Kidney (tissue), 14 donors: Measurements from ENCODE around the gene MN1. TPM values are rescaled to one million over a fixed set of nuclear protein-coding genes. Genes with fewer than 3 reads are reported as not detected.

Experiments used
- DNase-seq, 5 donors: peaks; one replicate each; pipeline ENCODE4 v3.0.0-alpha.2; 2013 to 2020
- FAIRE-seq: peaks from 2 replicates; lab custom pipeline; 2012; peaks lifted over from hg19 to GRCh38; lab: Jason Lieb, UNC
- H3K27ac ChIP-seq, 2 donors: one replicate each; pipeline ENCODE4 v1.7.0; 2013; ENCODE audit warnings: low read depth in 2 of 2, low read length in 2 of 2, inconsistent platforms in 1 of 2
- H3K27me3 ChIP-seq: one replicate; pipeline ENCODE4 v1.7.1; 2013; ENCODE audit warnings: low read length, inconsistent platforms; ENCODE audit not compliant: control insufficient read depth, insufficient read depth
- H3K36me3 ChIP-seq, 3 donors: one replicate each; pipeline versions ENCODE4 v1.7.0 to v1.7.1; 2013; ENCODE audit warnings: low read length in 3 of 3, control low read depth in 1 of 3, inconsistent platforms in 1 of 3; ENCODE audit not compliant: insufficient read depth in 3 of 3, control insufficient read depth in 2 of 3
- H3K4me1 ChIP-seq, 3 donors: one replicate each; pipeline versions ENCODE4 v1.7.0 to v1.7.1; 2013; ENCODE audit warnings: low read length in 3 of 3, inconsistent platforms in 1 of 3, low read depth in 1 of 3; ENCODE audit not compliant: control insufficient read depth in 2 of 3, insufficient read depth in 2 of 3
- H3K4me3 ChIP-seq, 3 donors: one replicate each; pipeline versions ENCODE4 v1.7.0 to v1.8.1; 2013; ENCODE audit warnings: low read length in 3 of 3, control low read depth in 1 of 3, inconsistent platforms in 1 of 3
- H3K9ac ChIP-seq, 3 donors: one replicate each; pipeline versions ENCODE4 v1.7.0 to v1.7.1; 2013; ENCODE audit warnings: low read length in 3 of 3, control low read depth in 1 of 3, inconsistent platforms in 1 of 3
- H3K9me3 ChIP-seq, 3 donors: one replicate each; pipeline versions ENCODE4 v1.7.0 to v1.7.1; 2013; ENCODE audit warnings: low read length in 3 of 3, control low read depth in 1 of 3, inconsistent platforms in 1 of 3; ENCODE audit not compliant: control insufficient read depth in 2 of 3, insufficient read depth in 1 of 3
- CTCF ChIP-seq: IDR thresholded peaks from 3 replicates; pipeline ENCODE4 v1.5.1; 2012; ENCODE audit warnings: mild to moderate bottlenecking, moderate library complexity, borderline replicate concordance; ENCODE audit not compliant: insufficient read depth; ENCODE audit errors: extremely low read depth
- intact Hi-C: fragments of 100-400 bp; cut with DNase I; formaldehyde crosslinking; loops from one replicate; pipeline ENCODE4 v1.11.1; 2022
- polyA plus RNA-seq: library from polyadenylated mRNA; stranded (reverse); fragments of 350-450 nt; fragmentation: Illumina TruSeq; extraction: RNeasy Lipid Tissue Mini Kit (QIAGEN cat#74804); gene quantifications from one replicate; pipeline ENCODE4 v1.2.3, GENCODE V29; 2014; ENCODE audit warnings: low read depth, low replicate concordance; ENCODE audit not compliant: insufficient read depth
- total RNA-seq: library from RNA; stranded (reverse); fragmentation: NEBNext Ultra II Directional; extraction: Animal tissue kit (Norgen Biotek cat#: 25700); gene quantifications from one replicate; pipeline ENCODE4 v1.2.1, GENCODE V29; 2021
- donor health status: control.
- donor health status: control.
- donor health status: control.
- donor health status: control.
- donor health status: control.
- donor health status: DM: yes; HTN: yes; CAD: no.
- donor health status: Normal renal cell carcinoma (clear cell type).

The MN1 gene
- total and polyA plus RNA-seq, 2 donors from 2014 or later, result 0.92 to 3.2 TPM

DNA sequence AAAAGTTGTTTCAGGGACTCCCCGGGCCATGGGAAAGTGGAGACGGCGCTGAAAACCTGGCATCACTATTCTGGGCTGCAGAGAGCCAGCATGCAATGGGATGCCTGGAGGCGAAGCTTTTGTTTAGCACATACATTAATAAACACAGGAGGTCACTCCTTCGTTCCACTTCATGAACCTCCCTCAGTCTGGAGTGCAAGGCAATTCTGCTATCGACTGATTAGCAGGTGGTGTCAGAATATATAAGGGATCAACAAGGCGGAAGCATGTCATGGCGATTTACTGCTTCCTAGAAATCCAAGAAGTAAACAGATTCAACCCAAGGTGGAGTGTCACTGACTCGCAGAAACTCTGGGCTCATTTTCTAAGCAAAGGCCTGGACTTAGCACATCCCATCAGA lies 45.4 kb upstream of the MN1 start:
- intact Hi-C loops, result no loop called here
- DNase-seq, result peak in 4 of 5 donors; percentile 59 to 85 (median 68)
- Histone ChIP-seq H3K9ac (no peak overlapping the region), H3K4me3 (no peak overlapping the region), H3K36me3 (peaks cover 0 to 5% (median 2%) of the 10 kb centered on the region in 3 donors), H3K27me3 (no peaks in the 10 kb centered on the region), H3K9me3 (no peaks in the 10 kb centered on the region), H3K4me1 (no peaks in the 10 kb centered on the region), H3K27ac (no peak overlapping the region)
- no peak for TF ChIP-seq CTCF
- FAIRE-seq, result no peak

DNA sequence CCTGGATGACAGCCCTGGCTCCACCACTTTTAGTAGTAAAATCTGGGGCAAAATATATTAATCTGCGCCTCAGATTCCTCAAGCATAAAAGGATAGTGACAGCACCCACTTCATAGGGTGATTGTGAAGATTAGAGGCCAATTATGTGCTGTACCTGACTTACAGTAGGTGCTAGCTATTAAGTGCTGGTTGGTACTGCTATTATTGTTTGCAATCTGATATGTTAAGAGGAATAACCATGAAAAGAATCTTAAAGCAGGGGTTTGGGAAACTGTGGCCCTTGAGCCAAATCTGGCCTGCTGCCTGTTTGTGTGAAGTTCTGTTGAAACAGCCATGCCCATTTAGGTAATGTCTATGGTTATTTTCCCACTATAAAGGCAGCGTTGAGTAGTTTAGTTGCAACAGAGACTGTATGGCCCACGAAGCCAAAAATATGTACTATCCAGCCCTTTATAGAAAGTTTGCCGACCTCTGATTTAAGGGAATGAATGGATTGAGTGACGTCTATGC lies 44.7 kb upstream of the MN1 start:
- Histone ChIP-seq H3K9ac (no peak overlapping the region), H3K4me3 (no peak overlapping the region), H3K27me3 (no peaks in the 10 kb centered on the region), H3K9me3 (no peaks in the 10 kb centered on the region), H3K27ac (no peak overlapping the region), H3K36me3 (peaks cover 0 to 5% (median 0%) of the 10 kb centered on the region in 3 donors), H3K4me1 (no peaks in the 10 kb centered on the region)
- FAIRE-seq (no peak), DNase-seq (no peak)
- intact Hi-C loops, result no loop called here
- no peak for TF ChIP-seq CTCF

- DNase-seq, result peak in 4 of 5 donors; percentile 43 to 65 (median 58)
- no peak overlapping the region for H3K4me3 ChIP-seq
- no peaks in the 10 kb centered on the region for H3K27me3 ChIP-seq
- no peaks in the 10 kb centered on the region for H3K4me1 ChIP-seq
- H3K9ac ChIP-seq, result no peak overlapping the region
- no peaks in the 10 kb centered on the region for H3K36me3 ChIP-seq
- no peak overlapping the region for H3K27ac ChIP-seq
- intact Hi-C loops, result no loop called here
- TF ChIP-seq CTCF, result no peak
- H3K9me3 ChIP-seq, result no peaks in the 10 kb centered on the region
- FAIRE-seq, result no peak
Observed at GRCh38 chr22:27845644-27846043, 44.1 kb upstream of the MN1 start.
